ENCODE results near the gene TXNDC11. TPM values are rescaled to one million over a fixed set of nuclear protein-coding genes. Genes with fewer than 3 reads are reported as not detected.

TXNDC11 gene
- total RNA-seq, 6 experiments from 2014 or later, result 43.2 to 63.3 (median 54.0) TPM

DNA sequence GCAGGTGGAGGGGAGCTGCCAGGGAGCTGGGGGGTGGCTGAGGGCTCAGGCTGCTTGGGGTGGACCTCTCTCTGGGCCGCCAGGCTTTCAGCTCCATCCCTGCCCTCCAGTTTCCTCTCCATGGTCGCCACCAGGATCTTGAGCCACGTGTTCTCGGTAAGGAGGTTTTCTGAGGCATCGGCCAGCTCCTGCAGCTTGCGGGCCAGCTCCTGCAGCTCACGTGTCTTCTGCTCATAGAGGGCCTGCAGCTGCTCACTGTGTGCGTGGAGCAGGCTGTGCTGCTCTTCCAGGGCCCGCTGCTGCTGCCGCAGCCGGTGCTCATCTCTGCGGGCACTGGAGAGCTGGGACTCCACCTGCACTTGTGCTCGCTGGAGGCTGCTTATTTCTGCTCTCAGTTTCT is 63.4 kb downstream of the TXNDC11 start:
- 89% methylated on average over 8 of the region's 13 CpGs for WGBS (ENCODE audit: insufficient coverage, low coverage, low lambda C conversion rate, missing lambda C conversion rate)
- intact Hi-C loops (cut with DNase I), result no loop called here
- ATAC-seq (no peak), DNase-seq (no peak)
- Histone ChIP-seq H3K4me3 (no peak overlapping the region), H3K4me1 (peaks cover 0 to 37% (median 0%) of the 10 kb centered on the region in 4 donors), H3K27me3 (no peaks in the 10 kb centered on the region), H3K27ac (no peak overlapping the region), H3K9me3 (no peaks in the 10 kb centered on the region), H3K36me3 (peaks cover 6 to 53% (median 25%) of the 10 kb centered on the region in 4 donors)
- TF ChIP-seq, protein P1, sequence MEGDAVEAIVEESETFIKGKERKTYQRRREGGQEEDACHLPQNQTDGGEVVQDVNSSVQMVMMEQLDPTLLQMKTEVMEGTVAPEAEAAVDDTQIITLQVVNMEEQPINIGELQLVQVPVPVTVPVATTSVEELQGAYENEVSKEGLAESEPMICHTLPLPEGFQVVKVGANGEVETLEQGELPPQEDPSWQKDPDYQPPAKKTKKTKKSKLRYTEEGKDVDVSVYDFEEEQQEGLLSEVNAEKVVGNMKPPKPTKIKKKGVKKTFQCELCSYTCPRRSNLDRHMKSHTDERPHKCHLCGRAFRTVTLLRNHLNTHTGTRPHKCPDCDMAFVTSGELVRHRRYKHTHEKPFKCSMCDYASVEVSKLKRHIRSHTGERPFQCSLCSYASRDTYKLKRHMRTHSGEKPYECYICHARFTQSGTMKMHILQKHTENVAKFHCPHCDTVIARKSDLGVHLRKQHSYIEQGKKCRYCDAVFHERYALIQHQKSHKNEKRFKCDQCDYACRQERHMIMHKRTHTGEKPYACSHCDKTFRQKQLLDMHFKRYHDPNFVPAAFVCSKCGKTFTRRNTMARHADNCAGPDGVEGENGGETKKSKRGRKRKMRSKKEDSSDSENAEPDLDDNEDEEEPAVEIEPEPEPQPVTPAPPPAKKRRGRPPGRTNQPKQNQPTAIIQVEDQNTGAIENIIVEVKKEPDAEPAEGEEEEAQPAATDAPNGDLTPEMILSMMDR (IDR thresholded peaks at IDR 0.05), result no peak
- TF ChIP-seq POLR2A (IDR thresholded peaks at IDR 0.05), result no peak

DNA sequence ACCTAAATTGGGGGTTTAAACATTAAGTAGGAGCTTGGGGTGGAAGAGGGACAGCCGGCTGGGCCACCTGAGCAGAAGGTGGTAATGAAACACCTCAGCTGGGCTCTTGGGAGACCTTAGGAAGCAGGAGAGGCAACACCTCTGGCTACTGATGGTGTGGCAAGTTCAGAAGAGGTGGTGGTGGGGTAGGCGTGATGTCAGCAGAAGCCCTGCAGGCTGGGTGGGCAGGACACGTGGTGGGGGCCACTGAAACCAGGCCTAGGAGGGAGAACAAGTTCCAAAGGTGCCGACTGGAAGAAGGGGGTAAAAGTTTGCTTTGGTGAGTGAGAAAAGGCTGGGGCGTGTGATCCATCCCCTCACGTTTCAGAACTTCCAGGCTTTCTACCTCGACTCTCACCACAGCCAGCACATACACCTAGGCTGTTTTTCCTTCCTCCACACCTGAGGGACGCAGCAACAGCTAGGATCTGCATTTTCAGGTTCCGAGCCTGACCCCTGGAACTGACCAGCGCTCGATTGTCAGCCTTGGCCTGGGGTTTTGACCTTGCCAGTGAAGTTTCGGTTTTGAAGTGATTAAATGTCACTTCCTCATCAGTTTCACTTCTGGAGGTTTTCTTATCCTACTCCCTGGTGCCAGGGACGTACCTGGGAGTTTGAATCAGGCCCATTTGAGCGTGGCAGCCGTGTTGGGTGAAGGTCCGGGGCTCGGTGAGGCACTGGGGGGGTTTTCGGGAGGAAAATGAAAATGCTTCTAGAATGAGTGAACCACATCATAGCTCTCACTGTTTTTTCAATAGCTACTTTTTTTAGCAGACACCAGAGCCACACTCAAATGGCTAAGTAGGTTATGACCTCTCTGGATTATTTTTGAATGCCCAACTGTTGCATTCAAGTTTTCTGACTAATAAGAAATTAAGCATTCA is 64.4 kb downstream of the TXNDC11 start:
- H3K36me3 ChIP-seq, result peaks cover 6 to 43% (median 19%) of the 10 kb centered on the region in 4 donors
- H3K27ac ChIP-seq, result peak overlapping the region; percentile 12 to 52 (median 13)
- ATAC-seq (peak in 2 of 4 donors; percentile 26 to 34), DNase-seq (peak in 1 of 3 donors; percentile 44)
- intact Hi-C loops (cut with DNase I), result no loop called here
- TF ChIP-seq, protein P1 (IDR thresholded peaks at IDR 0.05), result no peak
- H3K4me1 ChIP-seq, result peaks cover 0 to 37% (median 0%) of the 10 kb centered on the region in 4 donors
- H3K27me3 ChIP-seq, result no peaks in the 10 kb centered on the region
- 35% methylated on average over 15 of the region's 18 CpGs for WGBS (ENCODE audit: insufficient coverage, low coverage, low lambda C conversion rate, missing lambda C conversion rate)
- H3K4me3 ChIP-seq, result no peak overlapping the region
- no peaks in the 10 kb centered on the region for H3K9me3 ChIP-seq

DNA sequence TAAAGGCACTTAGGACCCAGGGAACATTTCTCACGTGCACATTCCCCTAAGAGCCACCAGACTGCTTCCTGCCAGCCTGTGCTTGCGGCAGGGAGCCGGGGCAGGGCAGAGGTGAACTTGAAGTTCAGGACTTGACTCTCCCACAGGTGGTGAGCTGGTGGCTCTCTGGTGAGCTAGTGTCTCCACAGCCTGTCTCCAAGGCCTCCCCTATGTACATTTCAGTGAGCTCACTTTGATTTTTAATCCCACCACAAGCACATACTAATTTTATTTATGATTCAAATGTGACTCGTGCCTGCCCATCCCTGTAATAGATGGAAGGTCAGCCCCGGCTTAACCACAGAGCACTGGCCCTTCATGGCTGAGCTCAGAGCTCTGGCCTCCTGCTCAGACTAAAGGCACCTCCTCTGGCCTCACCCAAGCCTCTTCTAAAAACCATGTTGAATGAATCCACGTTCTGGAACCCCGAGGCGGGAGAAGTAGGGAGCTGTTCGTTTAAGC is 65.2 kb downstream of the TXNDC11 start:
- DNase-seq (no peak), ATAC-seq (no peak)
- no peak overlapping the region for H3K4me3 ChIP-seq
- H3K4me1 ChIP-seq, result peaks cover 0 to 37% (median 0%) of the 10 kb centered on the region in 4 donors
- no peak for TF ChIP-seq POLR2A (IDR thresholded peaks at IDR 0.05)
- TF ChIP-seq, protein P1 (IDR thresholded peaks at IDR 0.05), result no peak
- no peaks in the 10 kb centered on the region for H3K27me3 ChIP-seq
- peak overlapping the region in 2 of 3 donors; percentile 12 to 52 for H3K27ac ChIP-seq
- H3K36me3 ChIP-seq, result peaks cover 6 to 37% (median 16%) of the 10 kb centered on the region in 4 donors
- whole genome bisulfite sequencing (ENCODE audit: insufficient coverage, low coverage, low lambda C conversion rate, missing lambda C conversion rate), result 59% methylated on average over 9 of the region's 9 CpGs
- H3K9me3 ChIP-seq, result no peaks in the 10 kb centered on the region
- intact Hi-C loops (cut with DNase I), result no loop called here

DNA sequence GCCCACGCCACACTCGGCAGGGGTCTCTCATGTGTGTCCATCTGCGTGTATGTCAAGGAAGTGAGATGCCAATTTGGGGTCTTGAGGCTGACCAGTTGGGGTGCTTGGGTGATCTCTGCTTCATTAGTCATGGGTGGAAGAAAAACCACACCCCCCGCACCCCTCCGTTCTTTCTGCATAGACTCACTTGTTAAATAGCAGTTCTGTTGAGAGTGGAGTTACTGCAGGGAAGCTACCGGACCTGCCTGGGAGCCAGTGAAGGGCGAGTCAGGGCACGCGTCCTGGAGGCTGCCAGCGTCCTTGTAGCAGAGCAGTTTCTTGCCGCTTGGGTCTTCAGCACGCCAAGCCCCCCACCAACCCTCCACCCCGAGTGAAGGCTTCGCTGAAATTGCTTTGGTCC is 65.9 kb downstream of the TXNDC11 start:
- no peak overlapping the region for H3K27ac ChIP-seq

More for the DNA sequence above, 65.9 kb downstream of the TXNDC11 start:
- intact Hi-C loops (cut with DNase I), result no loop called here
- Histone ChIP-seq H3K9me3 (no peaks in the 10 kb centered on the region), H3K4me3 (no peak overlapping the region), H3K4me1 (peaks cover 0 to 32% (median 0%) of the 10 kb centered on the region in 4 donors), H3K27me3 (no peaks in the 10 kb centered on the region), H3K36me3 (peaks cover 6 to 37% (median 14%) of the 10 kb centered on the region in 4 donors)
- TF ChIP-seq, protein P1 (IDR thresholded peaks at IDR 0.05), result no peak
- no peak for TF ChIP-seq POLR2A (IDR thresholded peaks at IDR 0.05)
- 95% methylated on average over 3 of the region's 14 CpGs for WGBS (ENCODE audit: insufficient coverage, low coverage, low lambda C conversion rate, missing lambda C conversion rate)
- DNase-seq (no peak), ATAC-seq (no peak)
